GM23248 (cell line): ENCODE measurements around the gene INO80B.

Experiments used
- EZH2 ChIP-seq: fragments of 200-600 bp; sonication (generic); IDR thresholded peaks from 2 replicates; pipeline ENCODE4 v1.6.1; 2018; ENCODE audit warnings: antibody characterized with exemption, mild to moderate bottlenecking; ENCODE audit not compliant: insufficient read depth, poor library complexity, severe bottlenecking
- EZH2phosphoT487 ChIP-seq: fragments of 200-600 bp; sonication (generic); IDR thresholded peaks from 2 replicates; pipeline ENCODE4 v1.6.1; 2018; ENCODE audit warnings: antibody characterized with exemption, moderate library complexity, mild to moderate bottlenecking, low read depth; ENCODE audit not compliant: insufficient read depth

- TF ChIP-seq EZH2 (no peak), EZH2phosphoT487 (no peak)
Measured at GRCh38 chr2:74495440-74495839, 40.6 kb downstream of the INO80B start.
